ENCODE results near the gene CNOT1. TPM values are rescaled to one million over a fixed set of nuclear protein-coding genes. Genes with fewer than 3 reads are reported as not detected.

The CNOT1 gene
- total RNA-seq, 1 experiment from 2014 or later, result 328 TPM

DNA sequence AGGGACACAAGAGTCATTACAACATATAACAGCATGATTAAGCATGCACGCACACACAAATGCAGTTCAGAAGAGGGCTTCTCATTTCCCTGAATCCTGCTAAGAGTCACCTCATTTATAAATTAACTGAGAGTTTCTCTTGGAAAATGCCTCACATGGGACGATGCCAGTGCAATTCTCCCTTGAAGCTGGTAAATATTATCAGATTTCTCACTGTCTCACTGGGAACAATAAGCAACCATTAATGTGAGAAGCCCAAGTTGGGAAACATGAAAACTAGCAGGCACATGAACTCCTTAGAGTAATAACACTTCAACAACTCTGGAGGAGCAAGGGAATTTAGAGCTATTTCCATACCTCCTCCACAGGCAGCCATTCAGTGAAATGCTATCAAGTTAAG lies 87.9 kb downstream of the CNOT1 start:
- H4K20me1 ChIP-seq (ENCODE audit: control insufficient read depth, insufficient read depth, insufficient read length), result no peaks in the 10 kb centered on the region
- H3K56ac ChIP-seq (ENCODE audit: insufficient read length, low read depth, low read length), result no peak overlapping the region
- no peak overlapping the region for H4K8ac ChIP-seq (replicated peaks; ENCODE audit: insufficient read length, low read depth, low read length)
- H3T11ph ChIP-seq (ENCODE audit: low read length), result no peak overlapping the region
- no peak overlapping the region for H2BK15ac ChIP-seq (ENCODE audit: low read depth, low read length)
- no peak overlapping the region for H3K18ac ChIP-seq (ENCODE audit: insufficient read length, low read depth, low read length)
- no peak overlapping the region for H2BK12ac ChIP-seq (ENCODE audit: insufficient read length, low read depth, low read length)
- H3K23ac ChIP-seq (ENCODE audit: insufficient read length, low read depth, low read length), result no peak overlapping the region
- H2BK20ac ChIP-seq (ENCODE audit: low read depth, low read length, poor library complexity, severe bottlenecking), result no peak overlapping the region
- H3K36me3 Mint-ChIP-seq (ENCODE audit: insufficient read depth in 1 of 3, low read depth in 3 of 3), result peaks cover 62 to 96% (median 91%) of the 10 kb centered on the region in 3 experiments
- H3K9me3 Mint-ChIP-seq, result no peaks in the 10 kb centered on the region
- no CpG with 5 or more reads among the region's 2 CpGs for WGBS (ENCODE audit: extremely low coverage, insufficient read length, low lambda C conversion rate)
- H2BK5ac ChIP-seq (ENCODE audit: insufficient read length, low read length), result no peak overlapping the region
- no peak overlapping the region for H2AK5ac ChIP-seq (ENCODE audit: insufficient read length, low read length)
- H3K23me2 ChIP-seq (ENCODE audit: insufficient read length, low read depth, low read length, poor library complexity, severe bottlenecking), result no peaks in the 10 kb centered on the region
- no peak overlapping the region for H3K4me2 ChIP-seq (ENCODE audit: insufficient read depth, insufficient read length, low read length)
- no peak overlapping the region for H3K27ac ChIP-seq (ENCODE audit: insufficient read length, low read depth, low read length)
- H3K4me1 ChIP-seq (ENCODE audit: insufficient read depth, low read length), result no peaks in the 10 kb centered on the region
- no peaks in the 10 kb centered on the region for H3K27me3 ChIP-seq (ENCODE audit: insufficient read depth, low read length)
- no peak for DNase-seq
- no peak overlapping the region for H2BK120ac ChIP-seq (ENCODE audit: low read depth, low read length, poor library complexity, severe bottlenecking)
- H3K14ac ChIP-seq (ENCODE audit: insufficient read depth, low read length), result no peak overlapping the region
- no peak overlapping the region for H3K9ac ChIP-seq (ENCODE audit: extremely low read depth, insufficient read length, low read length)
- TF ChIP-seq CTCF (conservative IDR thresholded peaks at IDR 0.05), result no peak
- no peak overlapping the region for H3K27ac Mint-ChIP-seq
- no peaks in the 10 kb centered on the region for H3K4me1 Mint-ChIP-seq
- H3K79me1 ChIP-seq (ENCODE audit: insufficient read depth, low read depth, low read length, poor library complexity, severe bottlenecking), result no peaks in the 10 kb centered on the region
- no peaks in the 10 kb centered on the region for H3K9me3 ChIP-seq (ENCODE audit: control insufficient read depth, low read depth, low read length)
- no peak overlapping the region for H3K4ac ChIP-seq (ENCODE audit: low read depth, low read length)
- H3K79me2 ChIP-seq (ENCODE audit: insufficient read depth, low read length), result no peaks in the 10 kb centered on the region
- no peaks in the 10 kb centered on the region; the same call in 1 of the 2 replicates for H3K27me3 Mint-ChIP-seq (ENCODE audit: low read depth)
- H3K4me3 Mint-ChIP-seq, result no peak overlapping the region
- H4K5ac ChIP-seq (ENCODE audit: insufficient read length, low read depth, low read length), result no peak overlapping the region
- H4K91ac ChIP-seq (ENCODE audit: insufficient read length, low read depth, low read length), result no peak overlapping the region
- no peak overlapping the region for H2AFZ ChIP-seq (ENCODE audit: low read length)

Data from H9 (cell line).